GM19328 (cell line): ENCODE results near the gene ANXA1.

Experiments used
- ATAC-seq: cut with Tn5 transposase; IDR thresholded peaks from one replicate; pipeline ENCODE4 v1.9.1; 2021; ENCODE audit warnings: mild to moderate bottlenecking, moderate library complexity; ENCODE audit not compliant: unreplicated experiment

Gene ANXA1

GRCh38 chr9:73206851-73207250 is 55.2 kb downstream of the ANXA1 start:
- ATAC-seq: no peak

- ATAC-seq: no peak
Measured at GRCh38 chr9:73210886-73211666, 59.4 kb downstream of the ANXA1 start.

- no peak for ATAC-seq
Measured at GRCh38 chr9:73213300-73213699, 61.6 kb downstream of the ANXA1 start.

GRCh38 chr9:73215249-73215648 is 63.6 kb downstream of the ANXA1 start:
- no peak for ATAC-seq

GRCh38 chr9:73216100-73216499 is 64.4 kb downstream of the ANXA1 start:
- ATAC-seq: no peak
